ENCODE measurements around the gene PHYKPL. TPM values are rescaled to one million over a fixed set of nuclear protein-coding genes. Genes with fewer than 3 reads are reported as not detected.
A peak's percentile ranks its signal among the peaks of the same experiment; 100 is the strongest.

Gene PHYKPL
- total RNA-seq, 4 donors from 2014 or later, result 25.0 to 54.6 (median 33.7) TPM

GRCh38 chr5:178223828-178224335 lies 8.7 kb downstream of the PHYKPL start:
- no peak overlapping the region for H3K4me3 ChIP-seq
- in situ Hi-C loops (cut with MboI; ENCODE audit: low sequenced_read_pairs in 4 of 4), result no loop called here
- intact Hi-C loops (cut with DNase I; ENCODE audit: low total_unique reads), result no loop called here
- H3K9me3 ChIP-seq, result no peaks in the 10 kb centered on the region
- H3K27me3 ChIP-seq, result no peaks in the 10 kb centered on the region
- DNase-seq (no peak), ATAC-seq (no peak)
- peaks cover 17 to 27% of the 10 kb centered on the region in 2 donors for H3K4me1 ChIP-seq
- peak overlapping the region in 2 of 4 donors; percentile 80 to 82 for H3K27ac ChIP-seq
- no peak for TF ChIP-seq POLR2A (IDR thresholded peaks at IDR 0.05)
- TF ChIP-seq CTCF (IDR thresholded peaks at IDR 0.05 in 4 of 5, conservative IDR thresholded peaks at IDR 0.05 in 1 of 5), result no peak
- peaks cover 0 to 62% of the 10 kb centered on the region in 2 donors for H3K36me3 ChIP-seq

GRCh38 chr5:178223196-178223773 lies 9.3 kb downstream of the PHYKPL start:
- ATAC-seq, result no peak
- H3K4me1 ChIP-seq, result peaks cover 18 to 21% of the 10 kb centered on the region in 2 donors
- peak overlapping the region in 3 of 4 donors; percentile 73 to 82 (median 80) for H3K27ac ChIP-seq
- no peaks in the 10 kb centered on the region for H3K27me3 ChIP-seq
- no peaks in the 10 kb centered on the region for H3K9me3 ChIP-seq
- no peak overlapping the region for H3K4me3 ChIP-seq
- peaks cover 0 to 59% of the 10 kb centered on the region in 2 donors for H3K36me3 ChIP-seq
- intact Hi-C loops (cut with DNase I; ENCODE audit: low total_unique reads) (no loop called here), in situ Hi-C loops (cut with MboI; ENCODE audit: low sequenced_read_pairs in 4 of 4) (no loop called here)
- TF ChIP-seq CTCF (IDR thresholded peaks at IDR 0.05 in 4 of 5, conservative IDR thresholded peaks at IDR 0.05 in 1 of 5) (no peak), POLR2A (IDR thresholded peaks at IDR 0.05) (no peak)
- DNase-seq, result no peak

GRCh38 chr5:178222292-178222691 lies 10.3 kb downstream of the PHYKPL start:
- intact Hi-C loops (cut with DNase I; ENCODE audit: low total_unique reads) (no loop called here), in situ Hi-C loops (cut with MboI; ENCODE audit: low sequenced_read_pairs in 4 of 4) (no loop called here)
- Histone ChIP-seq H3K9me3 (no peaks in the 10 kb centered on the region), H3K4me1 (peaks cover 13 to 17% of the 10 kb centered on the region in 2 donors), H3K27ac (peak overlapping the region; percentile 68 to 82 (median 76)), H3K27me3 (no peaks in the 10 kb centered on the region), H3K4me3 (no peak overlapping the region), H3K36me3 (peaks cover 0 to 52% of the 10 kb centered on the region in 2 donors)
- TF ChIP-seq CTCF (IDR thresholded peaks at IDR 0.05 in 4 of 5, conservative IDR thresholded peaks at IDR 0.05 in 1 of 5) (no peak), POLR2A (IDR thresholded peaks at IDR 0.05) (no peak)
- DNase-seq (no peak), ATAC-seq (peak in 1 of 2 donors; percentile 57)

GRCh38 chr5:178221853-178222252 lies 10.7 kb downstream of the PHYKPL start:
- peak in 1 of 2 donors; percentile 80 for DNase-seq
- peaks cover 13 to 17% of the 10 kb centered on the region in 2 donors for H3K4me1 ChIP-seq
- TF ChIP-seq CTCF (IDR thresholded peaks at IDR 0.05 in 4 of 5, conservative IDR thresholded peaks at IDR 0.05 in 1 of 5), result no peak
- TF ChIP-seq POLR2A (IDR thresholded peaks at IDR 0.05), result no peak
- H3K27me3 ChIP-seq, result no peaks in the 10 kb centered on the region
- intact Hi-C loops (cut with DNase I; ENCODE audit: low total_unique reads) (no loop called here), in situ Hi-C loops (cut with MboI; ENCODE audit: low sequenced_read_pairs in 4 of 4) (no loop called here)
- no peaks in the 10 kb centered on the region for H3K9me3 ChIP-seq
- peaks cover 0 to 52% of the 10 kb centered on the region in 2 donors for H3K36me3 ChIP-seq
- peak overlapping the region; percentile 68 to 82 (median 76) for H3K27ac ChIP-seq
- ATAC-seq, result peak; percentile 76 to 88
- H3K4me3 ChIP-seq, result no peak overlapping the region

All from gastrocnemius medialis (tissue), 4 donors.